GM19452 (cell line): ENCODE results near the gene CLDN4.
"Not testable (repeated sequence)": the region's sequence is repeated elsewhere in the genome, so short reads cannot be mapped to it uniquely, and the experiment has no call there.

Experiments
- ATAC-seq: cut with Tn5 transposase; IDR thresholded peaks from one replicate; pipeline ENCODE4 v1.9.1; 2021; ENCODE audit not compliant: unreplicated experiment

The CLDN4 gene

DNA sequence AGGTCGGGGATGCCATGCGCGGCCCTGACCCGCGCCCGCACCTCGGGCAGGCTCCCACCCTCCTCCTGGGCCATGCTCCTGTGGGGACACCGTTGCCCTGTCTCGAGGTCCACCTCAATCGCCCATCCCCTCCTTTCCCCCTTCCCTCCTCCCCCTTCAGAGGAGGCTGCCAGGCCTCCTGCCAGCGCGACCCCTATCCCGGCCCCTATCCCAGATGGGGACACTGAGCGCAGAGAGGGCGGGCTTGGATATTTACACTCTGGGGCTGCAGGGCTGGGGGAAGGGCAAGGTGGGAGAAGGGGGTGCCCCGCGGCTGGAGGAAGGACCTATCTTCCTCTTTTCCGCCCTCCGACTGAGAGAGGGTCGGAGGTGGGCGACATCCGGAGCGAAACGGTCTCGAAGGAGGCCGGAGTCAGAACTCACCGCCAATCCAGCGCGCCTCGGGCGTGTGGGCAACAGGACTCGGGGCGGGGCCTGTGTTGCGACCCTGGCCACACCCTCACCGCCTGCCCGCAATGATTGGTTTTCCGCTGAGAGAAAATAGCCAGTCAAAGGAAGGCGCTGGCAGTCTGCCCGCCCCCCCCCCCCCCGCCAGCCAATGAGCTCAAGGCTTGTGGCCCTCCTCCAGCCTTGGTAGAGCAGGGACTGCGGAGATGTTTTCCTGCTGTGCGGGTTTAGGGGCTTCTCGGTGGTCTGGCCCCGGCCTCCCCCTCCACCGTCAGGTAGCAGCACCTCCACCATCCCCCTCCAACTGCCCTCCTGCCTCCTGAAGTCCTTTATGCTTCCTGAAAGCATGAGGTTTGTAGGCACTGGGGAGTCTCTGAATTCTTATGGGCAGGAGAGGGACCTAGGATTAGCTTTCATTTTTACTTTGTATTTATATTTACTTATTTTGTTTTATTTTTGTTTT, 11.5 kb downstream of the CLDN4 start, which contains the start of gene METTL27:
Gene METTL27, minus strand, starts transcription at position 450 of the 910 bp plus-strand sequence. Its CDS starts 376 bp downstream, at position 74.
- ATAC-seq, result peak; percentile 96

DNA sequence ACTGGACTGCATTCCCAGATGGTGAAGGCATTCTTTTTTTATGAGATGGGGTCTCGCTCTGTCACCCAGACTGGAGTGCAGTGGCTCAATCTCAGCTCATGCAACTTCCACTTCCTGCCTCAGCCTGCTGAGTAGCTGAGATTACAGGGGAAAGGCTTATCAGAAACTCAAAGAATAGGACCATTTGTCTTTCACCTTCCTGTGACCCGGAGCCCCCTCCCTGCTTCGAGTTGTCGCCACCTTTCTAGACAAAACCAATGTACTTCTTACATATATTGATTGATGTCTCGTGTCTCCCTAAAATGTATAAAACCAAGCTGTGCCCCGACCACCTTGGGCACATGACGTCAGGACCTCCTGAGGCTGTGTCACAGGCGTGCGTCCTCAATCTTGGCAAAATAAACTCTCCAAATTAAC, 13.3 kb downstream of the CLDN4 start:
- no peak for ATAC-seq

DNA sequence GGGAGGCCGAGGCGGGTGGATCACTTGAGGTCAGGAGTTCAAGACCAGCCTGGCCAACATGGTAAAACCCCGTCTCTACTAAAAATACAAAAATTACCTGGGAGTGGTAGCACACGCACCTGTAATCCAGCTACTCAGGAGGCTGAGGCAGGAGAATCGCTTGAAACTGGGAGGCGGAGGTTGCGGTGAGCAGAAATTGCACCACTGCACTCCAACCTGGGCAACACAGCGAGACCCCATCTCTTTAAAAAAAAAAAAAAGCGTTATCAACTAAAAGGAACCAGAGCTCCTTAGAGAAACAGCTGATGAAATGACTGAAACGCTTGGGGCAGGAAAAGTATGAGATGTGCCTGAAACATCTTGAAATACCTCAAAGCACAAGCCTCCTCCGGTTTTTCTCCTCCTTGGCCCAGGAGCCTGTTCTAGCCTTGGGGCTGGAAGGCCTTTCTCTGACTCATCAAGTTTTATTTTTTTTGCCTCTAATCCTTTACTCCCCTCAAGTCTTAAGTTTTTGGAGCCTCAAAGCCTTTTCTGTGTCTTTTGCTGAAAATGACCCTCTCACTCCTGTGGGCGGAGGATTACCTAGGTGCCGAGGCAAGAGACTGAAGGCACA, 14.2 kb downstream of the CLDN4 start:
- no peak for ATAC-seq

DNA sequence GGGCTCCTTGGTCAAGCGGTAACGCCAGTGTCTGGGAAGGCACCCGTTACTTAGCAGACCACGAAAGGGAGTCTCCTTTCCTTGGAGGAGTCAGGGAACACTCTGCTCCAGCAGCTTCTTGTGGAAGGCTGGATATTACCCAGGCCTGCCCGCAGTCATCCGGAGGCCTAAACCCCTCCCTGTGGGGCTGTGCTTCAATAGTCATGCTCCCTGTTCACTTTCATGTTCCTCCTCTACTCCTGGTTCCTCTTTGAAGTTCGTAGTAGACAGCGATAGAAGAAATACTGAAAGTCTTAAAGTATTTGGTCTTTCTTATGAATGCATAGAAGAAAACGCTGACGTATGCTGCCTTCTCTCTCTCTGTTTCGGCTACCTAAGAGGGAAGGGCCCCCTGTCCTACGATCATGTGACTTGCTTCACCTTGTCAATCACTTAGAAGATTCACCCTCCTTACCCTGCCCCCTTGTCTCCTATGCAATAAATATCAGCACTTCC, 15.0 kb downstream of the CLDN4 start:
- ATAC-seq, result not testable (repeated sequence)

DNA sequence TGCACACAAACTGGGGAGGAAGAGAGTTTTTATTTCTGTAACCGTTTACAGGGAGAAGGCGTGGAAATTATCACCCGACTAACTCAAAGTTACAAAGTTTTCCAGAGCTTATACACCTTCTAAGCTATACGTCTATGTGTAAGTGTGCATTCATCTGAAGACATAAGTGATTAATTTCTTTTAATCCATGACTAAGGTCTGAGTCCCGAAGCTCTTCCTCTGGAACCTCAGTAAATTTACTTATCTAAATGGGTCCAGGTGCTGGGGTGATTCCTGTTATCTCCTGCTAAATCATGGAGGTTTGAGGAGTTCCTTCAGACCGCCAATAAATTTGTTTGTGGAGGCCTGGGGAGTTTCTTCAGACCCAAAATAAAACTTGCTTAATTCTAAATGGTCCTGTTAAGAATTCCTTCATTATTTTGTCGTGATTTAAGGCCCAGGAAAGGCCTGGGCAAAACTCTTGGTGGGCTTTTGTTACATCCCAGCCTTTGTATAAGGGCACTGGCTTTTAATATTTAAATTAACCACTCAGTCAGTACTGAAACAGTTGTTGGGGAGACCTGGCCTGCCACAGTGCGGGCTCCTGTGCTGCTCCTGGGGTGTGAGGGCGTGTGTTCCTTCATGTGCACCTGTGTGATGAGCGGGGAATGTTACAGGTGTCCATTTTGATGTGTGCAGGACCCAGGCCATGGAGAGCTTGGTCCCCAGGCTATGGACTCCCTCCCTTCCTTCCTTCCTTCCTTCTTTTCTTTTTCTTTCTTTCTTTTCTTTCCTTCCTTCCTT, 17.3 kb downstream of the CLDN4 start:
- ATAC-seq, result no peak

DNA sequence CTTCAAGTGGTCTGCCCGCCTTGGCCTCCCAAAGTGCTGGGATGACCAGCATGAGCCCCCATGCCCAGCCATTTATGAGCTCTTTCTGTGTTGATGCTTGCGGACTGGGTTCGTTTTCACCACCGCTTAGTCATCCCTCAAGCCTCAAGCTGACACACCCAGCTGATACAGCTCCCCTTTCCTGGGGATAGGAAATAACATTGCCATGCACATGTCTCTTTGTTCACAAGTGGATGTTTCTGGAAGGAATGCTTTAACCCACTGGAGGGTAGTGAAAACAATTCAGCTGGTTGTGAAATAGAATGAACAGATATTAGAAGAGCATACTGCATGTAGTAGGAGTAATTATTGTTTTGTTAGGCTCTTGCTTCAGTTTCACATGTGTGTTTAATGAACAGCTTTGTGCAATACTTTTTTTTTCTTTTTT, 20.0 kb downstream of the CLDN4 start:
- no peak for ATAC-seq

DNA sequence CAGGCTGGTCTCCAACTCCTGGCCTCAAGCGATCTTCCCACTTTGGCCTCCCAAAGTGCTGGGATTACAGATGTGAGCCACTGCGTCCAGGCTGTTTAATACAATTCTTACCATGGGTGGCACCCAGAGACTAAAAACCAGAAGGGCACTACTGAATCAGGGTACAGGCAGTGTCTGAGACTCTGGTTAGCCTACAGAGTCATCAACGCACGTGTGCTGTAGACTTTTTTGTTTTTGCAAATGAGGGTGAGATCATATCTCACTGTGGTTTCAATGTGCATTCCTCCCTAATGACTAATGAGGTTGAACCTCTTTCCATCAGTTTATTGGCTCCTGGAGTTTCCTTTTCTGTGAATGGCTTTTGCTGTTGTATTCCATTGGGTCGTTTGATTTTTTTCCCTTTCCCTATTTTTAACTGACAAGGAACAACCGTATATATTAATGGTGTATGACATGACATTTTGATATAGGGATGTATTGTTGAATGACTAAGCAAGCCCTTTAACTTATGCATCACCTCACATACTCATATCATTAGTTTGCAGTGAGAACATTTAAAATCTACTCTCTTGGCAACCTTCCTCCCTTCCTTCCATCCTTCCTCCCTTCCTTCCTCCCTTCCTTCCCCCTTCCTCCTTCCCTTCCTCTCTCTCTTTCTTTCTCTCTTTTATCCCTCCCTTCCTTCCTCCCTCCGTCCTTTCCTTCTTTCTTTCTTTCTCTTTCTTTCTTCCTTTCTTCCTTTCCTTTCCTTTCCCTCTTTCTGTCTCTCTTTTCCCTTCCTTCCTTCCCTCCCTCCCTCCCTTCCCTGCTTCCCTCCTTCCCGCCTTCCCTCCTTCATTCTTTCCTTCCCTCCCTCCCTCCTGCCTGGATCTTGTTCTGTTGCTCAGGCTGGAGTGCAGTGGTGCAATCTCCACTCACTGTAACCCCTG, 20.9 kb downstream of the CLDN4 start:
- peak; percentile 86 for ATAC-seq

DNA sequence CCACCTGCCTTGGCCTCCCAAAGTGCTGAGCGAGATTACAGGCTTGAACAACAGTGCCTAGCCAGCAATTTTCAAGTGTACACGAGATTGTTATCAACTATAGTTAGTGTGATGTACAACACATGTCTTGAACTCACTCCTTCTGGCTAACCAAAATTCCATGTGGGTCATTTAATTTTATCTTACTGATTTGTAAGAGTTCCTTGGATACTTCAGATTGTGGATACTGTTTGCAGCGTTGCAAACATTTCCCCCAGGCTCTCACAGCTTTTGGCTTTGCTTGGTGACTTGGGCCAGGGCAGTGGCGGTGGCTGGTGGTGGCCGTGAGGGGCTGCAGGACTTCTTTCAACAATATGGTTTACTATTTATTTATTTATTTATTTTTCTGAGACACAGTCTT, 21.7 kb downstream of the CLDN4 start:
- no peak for ATAC-seq

DNA sequence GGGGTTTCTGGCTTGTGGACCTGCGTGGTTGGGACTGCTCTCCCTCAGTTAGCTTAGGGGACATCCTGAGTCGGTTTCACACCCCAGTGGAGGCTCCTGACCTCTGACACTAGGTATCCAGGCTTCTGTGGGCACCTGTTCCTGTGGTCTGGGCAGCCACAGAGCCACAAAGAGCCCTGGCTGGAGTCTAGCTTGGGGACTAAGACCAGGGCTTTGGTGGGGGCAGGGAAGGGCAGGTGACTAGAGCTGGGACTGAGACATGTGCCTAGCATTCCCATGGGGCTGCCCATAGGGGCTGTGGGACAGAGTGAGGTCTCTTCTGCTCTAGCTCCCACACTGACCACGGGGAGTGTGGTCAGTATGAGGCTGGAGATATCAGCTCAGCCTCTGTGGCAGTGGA, 26.1 kb downstream of the CLDN4 start:
- no peak for ATAC-seq

DNA sequence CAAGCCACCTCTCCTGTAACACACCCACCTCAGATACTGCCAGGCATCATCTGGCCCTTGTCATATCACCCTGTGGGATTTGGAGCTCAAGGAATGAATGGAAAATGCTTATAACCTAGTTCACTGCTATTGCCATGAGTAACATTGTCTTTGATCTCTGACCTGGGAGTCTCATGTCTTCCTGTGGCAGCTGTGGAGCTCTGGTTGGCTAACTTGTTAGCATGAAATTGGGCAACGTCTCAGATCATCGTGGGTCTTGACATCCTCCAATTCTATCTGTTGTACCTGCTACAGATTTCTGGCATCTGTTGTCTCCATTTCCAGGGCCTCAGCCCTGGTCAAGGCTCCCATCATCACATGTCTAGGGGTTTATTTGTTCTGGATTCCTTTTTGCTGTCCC, 28.0 kb downstream of the CLDN4 start:
- ATAC-seq, result no peak

DNA sequence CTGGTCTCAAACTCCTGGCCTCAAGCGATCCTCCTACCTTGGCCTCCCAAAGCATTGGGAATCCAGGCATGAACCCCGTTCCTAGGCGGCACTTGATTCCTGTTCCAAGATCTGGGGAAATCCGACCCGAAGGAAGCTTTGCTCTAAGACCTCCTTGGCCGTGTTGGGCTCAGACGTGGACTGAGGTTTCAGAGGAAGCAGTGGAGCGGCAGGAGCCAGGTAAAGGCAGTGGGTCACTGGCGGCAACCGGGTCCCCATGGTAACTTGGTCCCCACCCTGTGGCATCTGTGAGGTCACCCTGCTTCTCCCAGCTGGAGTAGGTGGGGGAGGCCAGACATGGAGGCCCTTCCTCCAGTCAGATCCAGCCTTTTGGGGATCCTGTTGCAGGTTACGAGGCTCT, 30.1 kb downstream of the CLDN4 start, which contains the start of gene TMEM270:
Gene TMEM270, plus strand, starts transcription at position 301 of the 400 bp plus-strand sequence. Its CDS starts 36 bp downstream, at position 337.
- ATAC-seq, result no peak

DNA sequence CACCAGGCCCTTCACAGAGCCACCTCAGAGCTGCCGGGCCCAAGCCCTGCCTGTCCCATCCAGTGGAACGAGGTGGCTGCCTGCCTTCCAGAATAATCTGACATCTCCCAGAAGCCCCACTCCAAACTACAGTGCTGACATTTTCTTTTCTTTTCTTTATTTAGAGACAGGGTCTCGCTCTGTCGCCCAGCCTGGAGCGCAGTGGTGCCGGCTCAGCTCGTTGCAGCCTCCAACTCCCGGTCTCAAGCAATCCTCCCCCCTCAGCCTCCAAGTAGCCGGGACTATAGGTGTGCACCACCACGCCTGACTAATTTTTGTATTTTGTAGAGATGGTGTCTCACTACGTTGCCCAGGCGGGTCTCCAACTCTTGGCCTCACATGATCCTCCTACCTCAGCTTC, 30.5 kb downstream of the CLDN4 start:
- no peak for ATAC-seq

DNA sequence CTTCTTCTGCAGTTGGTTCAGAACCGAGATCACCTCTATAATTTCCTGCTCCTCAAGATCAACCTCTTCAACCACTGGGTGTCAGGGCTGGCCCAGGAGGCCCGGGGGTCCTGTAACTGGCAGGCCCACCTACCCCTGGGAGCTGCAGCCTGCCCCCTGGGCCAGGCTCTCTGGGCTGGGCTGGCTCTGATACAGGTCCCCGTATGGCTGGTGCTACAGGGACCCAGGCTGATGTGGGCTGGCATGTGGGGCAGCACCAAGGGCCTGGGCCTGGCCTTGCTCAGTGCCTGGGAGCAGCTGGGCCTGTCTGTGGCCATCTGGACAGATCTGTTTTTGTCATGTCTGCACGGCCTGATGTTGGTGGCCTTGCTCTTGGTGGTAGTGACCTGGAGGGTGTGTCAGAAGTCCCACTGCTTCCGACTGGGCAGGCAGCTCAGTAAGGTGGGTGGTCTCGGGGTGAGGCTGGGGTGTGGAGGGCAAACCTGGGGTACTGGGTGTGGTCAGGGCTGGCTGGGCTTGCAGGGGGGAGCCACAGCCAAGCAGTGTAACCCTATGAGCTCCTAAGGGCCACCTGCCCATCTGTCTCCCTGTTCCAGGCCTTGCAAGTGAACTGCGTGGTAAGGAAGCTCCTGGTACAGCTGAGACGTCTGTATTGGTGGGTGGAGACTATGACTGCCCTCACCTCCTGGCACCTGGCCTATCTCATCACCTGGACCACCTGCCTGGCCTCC, 34.4 kb downstream of the CLDN4 start:
- ATAC-seq, result no peak

DNA sequence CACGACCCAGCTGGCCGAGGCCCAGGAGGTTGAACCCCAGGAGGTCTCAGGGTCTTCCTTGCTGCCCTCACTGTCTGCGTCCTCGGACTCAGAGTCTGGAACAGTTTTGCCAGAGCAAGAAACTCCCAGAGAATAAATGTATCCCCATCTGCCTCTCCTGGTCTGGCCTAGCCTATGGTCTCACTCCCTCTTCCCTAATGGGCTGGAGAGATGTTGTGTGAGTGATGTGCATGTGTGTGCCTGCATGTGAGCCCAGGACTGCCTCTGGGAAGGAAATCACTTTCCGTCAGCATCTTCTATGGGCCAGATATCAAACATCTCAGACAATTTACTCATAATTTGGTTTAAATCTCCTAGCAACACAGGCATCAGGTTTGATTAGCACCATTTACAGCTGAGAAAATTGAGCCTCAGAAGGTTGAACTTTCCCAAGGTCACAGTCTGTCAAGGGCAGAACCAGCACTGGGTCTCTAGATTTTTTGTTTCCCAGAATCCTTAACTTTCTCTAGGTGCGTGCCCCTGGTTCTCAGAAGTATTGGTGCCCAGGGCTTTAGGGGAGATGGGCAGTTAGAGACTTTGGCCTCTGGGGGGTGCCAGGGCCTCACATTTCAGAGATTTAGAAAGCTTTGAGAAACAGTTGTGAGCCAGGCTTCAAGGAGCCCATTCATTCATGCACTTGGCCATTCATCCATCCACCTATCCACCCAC, 35.1 kb downstream of the CLDN4 start:
- no peak for ATAC-seq

DNA sequence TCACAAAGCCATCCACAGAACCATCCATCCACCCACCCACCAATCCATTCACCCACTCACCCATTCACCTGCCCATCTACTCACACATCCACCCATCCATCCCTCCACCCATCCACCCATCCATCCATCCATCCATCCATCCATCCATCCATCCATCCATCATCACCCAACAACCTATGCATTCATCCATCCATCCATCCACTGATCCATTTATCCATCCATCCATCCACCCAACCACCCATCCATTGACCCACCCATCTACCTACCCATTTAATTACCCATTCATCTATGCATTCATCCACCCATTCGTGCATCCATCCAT, 35.6 kb downstream of the CLDN4 start:
- ATAC-seq, result no peak

DNA sequence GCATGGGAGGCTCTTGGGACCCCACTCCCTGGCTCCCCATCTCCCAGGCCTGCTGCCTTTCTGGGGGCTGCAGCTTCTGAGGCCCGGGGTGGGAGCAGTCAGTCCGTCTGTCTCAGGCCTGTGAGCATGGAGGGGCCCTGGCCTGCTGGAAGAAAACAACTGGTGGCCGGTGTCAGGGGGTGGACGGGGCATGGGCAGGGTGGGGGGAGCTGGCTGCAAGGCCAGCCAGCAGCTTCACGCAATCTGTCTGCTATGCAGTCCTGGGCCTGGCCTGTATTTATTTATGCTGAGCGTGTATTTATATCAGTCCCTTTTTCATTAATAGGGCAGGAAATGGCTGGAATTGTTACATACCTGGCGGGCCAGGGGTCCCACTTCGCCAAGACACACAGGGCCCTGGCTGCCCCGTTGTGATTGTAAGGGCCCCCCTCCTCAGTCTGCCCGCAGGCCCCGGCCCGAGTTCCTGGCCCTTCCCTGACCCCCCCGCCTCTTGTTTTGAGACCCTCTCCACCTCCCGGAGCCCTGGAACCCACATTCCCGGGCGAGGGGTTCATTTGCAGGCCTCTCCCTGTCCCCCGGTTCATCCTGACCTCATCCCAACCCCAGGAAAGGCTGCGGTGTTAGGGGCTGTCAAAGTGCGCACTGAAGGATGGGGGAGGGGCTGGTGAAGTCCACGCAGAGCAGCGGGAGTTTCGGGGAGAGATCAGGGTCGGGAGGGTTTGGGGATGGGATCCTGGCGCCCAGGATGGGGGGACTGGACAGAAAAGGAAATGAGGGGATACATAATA, 38.4 kb downstream of the CLDN4 start:
- ATAC-seq, result no peak

DNA sequence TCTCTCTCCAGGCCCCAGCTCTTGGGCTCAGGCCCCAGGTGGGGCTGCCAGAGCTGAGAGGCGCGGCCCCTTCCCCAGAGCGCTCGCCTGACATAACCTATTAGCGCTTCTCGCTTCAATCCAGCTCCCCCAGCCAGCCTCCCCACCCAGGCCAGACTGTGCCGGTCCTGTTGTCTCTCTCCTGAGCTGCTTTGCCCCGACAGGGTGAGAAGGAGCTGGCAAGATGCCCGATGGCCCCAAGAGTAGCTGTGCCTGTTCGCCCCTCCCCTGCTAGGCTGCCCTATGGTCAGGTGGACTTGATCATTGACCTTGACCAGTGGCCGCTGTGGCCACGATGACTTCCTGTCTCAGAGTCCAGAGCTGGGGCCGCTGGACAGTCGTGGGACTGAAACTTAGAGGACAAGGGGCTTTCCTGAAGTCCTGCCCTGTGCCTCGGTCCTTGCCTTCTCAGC, 39.3 kb downstream of the CLDN4 start:
- no peak for ATAC-seq
